ENCODE data around the gene TMEM184B.

DNA sequence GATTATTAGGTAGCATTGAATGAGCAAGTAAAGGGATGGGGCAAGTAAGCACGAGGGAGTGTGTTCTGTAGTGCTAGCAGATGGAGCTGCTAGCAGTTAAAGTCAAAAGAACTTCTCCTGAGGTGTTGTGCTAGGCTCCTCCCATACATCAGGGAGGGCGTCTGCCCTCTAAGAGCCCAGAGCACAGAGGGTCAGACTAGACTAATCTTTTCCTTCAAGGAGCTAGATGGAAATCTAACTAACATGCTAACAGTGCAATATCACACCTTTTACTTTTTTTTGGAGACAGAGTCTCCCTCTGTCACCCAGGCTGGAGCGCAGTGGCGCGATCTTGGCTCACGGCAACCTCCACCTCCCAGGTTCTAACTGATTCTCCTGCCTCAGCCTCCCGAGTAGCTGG, 88.0 kb downstream of the TMEM184B start:
- TF ChIP-seq, protein P1, sequence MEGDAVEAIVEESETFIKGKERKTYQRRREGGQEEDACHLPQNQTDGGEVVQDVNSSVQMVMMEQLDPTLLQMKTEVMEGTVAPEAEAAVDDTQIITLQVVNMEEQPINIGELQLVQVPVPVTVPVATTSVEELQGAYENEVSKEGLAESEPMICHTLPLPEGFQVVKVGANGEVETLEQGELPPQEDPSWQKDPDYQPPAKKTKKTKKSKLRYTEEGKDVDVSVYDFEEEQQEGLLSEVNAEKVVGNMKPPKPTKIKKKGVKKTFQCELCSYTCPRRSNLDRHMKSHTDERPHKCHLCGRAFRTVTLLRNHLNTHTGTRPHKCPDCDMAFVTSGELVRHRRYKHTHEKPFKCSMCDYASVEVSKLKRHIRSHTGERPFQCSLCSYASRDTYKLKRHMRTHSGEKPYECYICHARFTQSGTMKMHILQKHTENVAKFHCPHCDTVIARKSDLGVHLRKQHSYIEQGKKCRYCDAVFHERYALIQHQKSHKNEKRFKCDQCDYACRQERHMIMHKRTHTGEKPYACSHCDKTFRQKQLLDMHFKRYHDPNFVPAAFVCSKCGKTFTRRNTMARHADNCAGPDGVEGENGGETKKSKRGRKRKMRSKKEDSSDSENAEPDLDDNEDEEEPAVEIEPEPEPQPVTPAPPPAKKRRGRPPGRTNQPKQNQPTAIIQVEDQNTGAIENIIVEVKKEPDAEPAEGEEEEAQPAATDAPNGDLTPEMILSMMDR (IDR thresholded peaks at IDR 0.05): no peak
- no peak for TF ChIP-seq ZFX (IDR thresholded peaks at IDR 0.05; ENCODE audit: borderline replicate concordance)
